GM15510 (cell line): Measurements from ENCODE around the gene B9D1.

Source experiments
- POLR2A ChIP-seq: IDR thresholded peaks from 3 replicates; pipeline ENCODE4 v1.6.1; 2011; ENCODE audit warnings: borderline replicate concordance; ENCODE audit not compliant: insufficient read length; ENCODE audit errors: extremely low read depth

Gene B9D1

DNA sequence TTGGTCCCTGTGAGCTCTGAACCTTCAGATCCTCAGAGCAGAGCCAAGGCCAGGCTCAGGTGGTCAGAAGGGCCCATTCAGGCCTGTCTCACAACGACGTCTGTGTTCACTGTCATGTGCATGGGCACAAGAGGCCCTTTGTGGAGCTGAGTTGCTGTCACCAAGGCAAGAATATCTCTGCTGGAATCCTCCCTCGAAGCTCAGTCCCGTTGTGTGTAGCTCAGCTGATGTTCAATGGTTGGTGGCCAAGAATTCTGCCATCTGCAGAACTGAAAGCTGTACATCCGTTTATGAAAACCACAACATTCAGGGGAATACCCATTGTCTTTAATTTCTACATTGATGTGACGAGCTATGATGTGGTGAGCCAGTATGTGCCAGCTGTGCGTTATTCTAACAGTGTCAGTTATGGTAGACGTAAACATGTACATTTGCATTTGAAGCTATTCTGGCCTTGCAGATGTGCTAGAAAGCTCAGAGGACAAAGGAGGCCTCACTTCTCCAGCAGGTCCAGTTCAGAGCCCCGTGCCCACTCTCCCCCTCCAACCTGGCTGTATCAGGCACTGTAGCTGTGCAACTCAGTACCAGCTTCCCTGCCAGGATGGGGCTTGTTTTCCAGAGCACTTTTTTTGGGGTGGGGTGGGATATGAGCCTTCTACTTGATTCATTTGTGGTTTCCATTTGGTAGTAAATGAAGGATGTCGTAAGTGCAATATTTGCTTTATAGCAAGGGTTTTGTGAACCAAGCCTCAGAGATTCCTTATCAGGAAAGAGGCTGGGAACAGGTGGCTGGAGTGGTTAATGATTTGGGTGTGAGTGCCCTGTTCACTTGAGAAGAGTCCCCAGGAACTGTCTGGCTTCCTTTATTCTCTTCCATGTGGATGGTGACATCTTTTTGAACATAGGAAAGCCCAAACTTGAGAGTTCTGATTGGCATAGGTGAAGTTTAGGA lies 56.1 kb downstream of the B9D1 start:
- no peak for TF ChIP-seq POLR2A

DNA sequence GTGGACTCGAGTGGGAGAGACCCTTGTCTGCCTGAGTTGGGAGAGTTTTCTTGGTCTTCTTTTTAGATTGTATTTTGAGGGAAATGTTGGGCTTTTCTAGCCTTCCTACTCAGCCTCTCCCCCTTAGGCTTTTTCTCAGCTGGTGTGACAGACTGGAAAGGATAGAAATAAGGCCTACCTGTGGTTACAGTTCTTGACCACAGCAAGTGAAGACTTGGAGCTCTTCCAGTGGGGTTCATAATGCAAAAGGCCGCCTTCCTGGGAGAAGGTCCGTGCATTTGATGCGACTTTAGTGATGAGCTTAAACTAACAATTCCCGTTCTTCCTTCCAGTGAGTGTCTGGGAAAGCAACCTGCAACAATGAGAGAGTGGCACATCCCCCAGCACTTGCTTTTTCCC lies 56.8 kb downstream of the B9D1 start:
- no peak for TF ChIP-seq POLR2A

DNA sequence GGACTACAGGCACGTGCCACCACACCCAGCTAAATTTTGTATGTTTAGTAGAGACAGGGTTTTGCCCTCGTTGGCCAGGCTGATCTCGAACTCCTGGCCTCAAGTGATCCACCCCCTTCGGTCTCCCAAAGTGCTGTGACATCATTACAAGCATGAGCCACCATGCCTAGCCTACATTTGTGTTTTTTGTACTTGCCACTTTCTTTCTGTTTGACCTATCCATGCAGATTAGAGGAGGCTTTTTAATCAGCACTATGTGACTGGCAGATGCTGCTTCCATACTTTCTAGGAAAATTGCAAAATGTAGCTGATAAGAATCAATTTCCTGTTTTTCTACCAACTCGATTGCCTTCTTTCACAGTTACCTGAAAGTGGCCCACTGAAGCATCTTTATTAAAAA lies 57.3 kb downstream of the B9D1 start:
- TF ChIP-seq POLR2A: no peak

DNA sequence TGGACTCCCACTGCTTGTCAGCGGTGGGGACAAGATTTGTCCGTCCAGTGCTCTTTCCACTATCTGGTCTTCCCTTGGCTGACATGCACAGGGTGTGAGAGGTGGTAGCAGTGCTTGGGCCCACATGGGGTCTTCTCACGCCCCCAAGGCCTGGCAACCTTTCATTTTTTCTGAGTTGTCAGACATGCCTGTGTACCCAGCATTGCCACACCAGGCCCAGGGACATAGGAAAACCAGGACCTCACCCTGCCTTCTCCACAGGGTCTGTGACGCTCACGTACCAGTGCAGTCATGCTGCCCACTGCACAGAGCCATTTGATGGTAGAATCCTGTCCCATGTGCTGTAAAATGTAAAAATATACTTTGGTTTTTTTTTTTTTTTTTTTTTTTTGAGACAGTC lies 57.8 kb downstream of the B9D1 start:
- no peak for TF ChIP-seq POLR2A

DNA sequence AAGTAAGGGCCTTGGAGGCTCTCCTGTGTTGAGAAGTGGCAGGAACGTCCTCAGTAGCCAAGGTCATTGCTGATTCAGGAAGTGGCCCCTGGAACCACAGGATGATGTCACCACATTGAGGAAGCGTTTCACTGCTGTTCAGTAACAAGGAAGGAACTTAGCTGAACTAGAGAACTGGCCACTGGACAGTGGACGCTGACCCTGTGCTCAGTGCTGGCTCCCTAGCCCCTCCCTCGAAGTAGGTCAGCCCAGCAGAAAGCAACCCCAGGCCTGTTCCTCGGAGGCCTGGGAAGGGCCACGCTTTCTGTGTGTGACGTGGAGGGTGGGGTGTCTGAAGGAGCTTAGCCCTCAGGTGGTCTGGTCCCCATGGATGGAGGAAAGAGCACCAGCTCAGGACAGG lies 58.3 kb downstream of the B9D1 start:
- no peak for TF ChIP-seq POLR2A

DNA sequence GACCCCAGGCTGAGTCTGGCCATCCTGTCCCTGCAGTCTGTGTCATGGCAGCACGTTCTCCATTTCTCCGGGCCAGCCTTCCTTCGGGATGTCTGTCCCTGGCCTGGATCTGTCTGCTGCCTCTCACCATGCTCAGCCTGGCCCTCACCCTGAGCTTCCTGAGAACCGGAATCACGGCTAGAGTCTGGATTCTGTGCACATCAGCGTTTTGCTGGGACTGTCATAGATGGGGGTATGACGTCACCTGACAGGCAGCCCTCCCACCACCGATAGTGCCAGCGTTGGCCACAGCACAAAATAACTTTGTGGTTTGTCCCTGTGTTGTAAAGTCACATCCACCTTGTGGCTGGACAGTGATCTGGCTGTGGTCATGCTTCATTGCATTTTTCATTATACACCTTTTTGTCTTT lies 59.2 kb downstream of the B9D1 start:
- TF ChIP-seq POLR2A: no peak

DNA sequence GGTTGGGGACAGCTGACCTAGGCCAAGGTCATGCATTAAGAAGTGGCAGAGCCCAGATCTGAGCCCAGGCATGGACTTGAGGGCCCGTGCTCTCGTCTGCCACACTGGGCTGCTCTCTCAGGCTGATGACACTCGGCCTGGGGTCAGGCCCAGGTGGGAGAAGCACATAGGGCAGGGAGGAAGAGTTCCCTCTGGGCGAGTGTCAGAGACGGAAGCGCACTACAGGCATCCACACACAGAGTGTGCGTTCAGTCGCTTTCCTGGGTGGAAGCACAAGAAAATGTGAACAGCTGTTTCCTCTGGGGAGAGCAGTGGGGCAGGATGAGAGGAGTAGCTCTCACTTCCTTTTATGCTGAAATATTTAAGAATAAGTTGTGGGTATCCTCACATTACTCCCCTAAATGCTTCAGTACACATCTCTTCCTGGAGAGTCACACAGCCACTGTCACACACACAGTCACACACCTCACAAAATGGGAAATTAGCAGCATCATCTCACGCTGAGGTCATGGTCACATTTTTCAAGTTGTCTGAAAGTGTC lies 59.7 kb downstream of the B9D1 start:
- no peak for TF ChIP-seq POLR2A

DNA sequence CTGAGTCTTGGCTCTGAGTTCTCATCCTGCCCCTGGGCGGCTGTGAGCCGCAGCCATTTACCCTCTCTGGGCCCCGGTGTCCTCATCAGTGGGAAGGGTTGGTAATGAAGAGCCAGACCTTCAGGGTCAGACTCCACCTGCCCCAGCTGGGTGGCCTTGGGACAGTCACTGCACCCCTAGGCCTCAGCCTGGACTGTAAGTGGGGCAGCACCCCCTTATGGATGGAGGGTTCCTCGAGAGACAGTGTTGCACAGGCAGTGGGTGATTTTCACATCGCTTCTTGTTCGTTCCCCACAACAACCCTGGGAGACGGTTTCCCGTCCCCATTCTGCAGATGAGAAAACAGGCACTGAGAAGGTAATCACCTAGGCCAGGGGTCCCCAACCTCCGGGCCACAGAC lies 60.5 kb downstream of the B9D1 start:
- TF ChIP-seq POLR2A: no peak

DNA sequence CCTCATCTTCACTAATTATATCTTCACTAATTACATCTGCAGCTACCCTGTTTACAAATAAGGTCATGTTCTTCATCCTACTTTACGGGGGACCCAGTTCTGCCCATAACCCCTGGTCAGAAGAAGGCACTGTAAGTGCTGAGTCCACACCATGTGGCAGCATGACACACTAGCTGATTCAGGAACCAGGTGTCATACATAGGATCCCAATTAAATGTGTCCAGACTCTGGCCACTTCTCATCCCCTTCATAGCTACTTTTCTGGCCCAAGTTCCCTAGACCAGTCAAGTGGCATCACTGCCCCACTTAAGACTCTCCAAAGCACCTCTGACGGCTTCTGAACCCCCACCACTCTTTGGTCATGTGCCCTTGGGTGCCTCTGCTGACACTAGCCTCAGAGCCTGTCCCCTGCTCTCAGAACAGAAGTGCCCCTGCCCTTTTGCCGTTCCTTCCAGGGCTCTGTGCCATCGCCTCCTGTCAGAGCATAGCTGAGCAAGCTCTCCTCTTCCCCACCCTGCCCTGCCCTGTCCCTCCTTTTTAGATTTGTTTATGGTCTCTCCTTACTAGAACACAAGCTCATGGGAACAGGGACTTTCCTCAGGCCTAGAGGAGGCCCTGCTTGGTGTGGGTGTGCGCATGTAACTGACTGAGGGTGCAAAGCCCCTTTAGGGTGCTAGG lies 61.1 kb downstream of the B9D1 start:
- no peak for TF ChIP-seq POLR2A

DNA sequence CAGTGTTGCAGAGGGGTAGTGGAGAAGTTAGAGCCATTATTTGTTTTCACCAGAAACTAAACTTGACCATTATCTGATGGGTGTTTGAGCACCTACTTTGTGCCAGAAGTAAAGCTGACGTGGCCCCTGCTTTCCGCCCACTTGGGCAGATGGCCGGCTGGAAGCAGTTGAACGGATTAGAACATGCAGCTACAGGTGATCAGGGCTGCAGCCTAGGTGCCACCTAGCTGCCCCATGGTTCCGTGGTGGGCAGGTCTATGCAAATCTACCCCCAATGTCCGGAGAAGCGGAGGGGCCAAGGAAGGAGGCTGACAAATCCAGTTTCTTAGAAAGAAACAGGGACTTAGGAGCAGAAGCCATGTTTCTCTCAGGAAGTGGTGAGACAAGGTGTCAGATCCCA lies 62.7 kb downstream of the B9D1 start:
- TF ChIP-seq POLR2A: no peak

DNA sequence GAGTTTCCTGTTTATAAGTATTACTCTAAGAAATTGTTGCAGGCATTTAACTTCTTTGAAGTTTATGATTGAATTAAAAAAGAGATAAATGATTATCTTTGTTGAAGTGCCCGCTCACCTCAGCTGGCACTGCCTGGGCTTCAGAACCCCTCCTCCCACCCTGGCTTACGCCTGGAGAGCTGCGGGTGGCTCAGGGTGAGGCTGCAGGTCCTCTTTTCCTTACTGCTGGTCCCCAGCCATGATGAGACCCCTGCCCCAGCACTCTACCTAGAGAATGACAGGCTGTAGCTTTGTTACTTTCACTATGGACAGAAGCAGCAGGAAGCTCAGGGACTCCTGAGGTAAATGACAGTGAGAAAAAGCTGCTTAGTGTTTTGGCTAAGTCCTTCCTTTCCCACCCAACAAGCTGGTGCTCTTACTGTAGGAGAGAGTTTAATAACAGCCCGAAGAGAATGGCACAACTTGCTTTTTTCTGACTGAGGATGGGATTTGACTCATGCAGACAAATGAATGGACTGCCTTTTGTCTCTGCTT lies 63.2 kb downstream of the B9D1 start:
- TF ChIP-seq POLR2A: no peak

DNA sequence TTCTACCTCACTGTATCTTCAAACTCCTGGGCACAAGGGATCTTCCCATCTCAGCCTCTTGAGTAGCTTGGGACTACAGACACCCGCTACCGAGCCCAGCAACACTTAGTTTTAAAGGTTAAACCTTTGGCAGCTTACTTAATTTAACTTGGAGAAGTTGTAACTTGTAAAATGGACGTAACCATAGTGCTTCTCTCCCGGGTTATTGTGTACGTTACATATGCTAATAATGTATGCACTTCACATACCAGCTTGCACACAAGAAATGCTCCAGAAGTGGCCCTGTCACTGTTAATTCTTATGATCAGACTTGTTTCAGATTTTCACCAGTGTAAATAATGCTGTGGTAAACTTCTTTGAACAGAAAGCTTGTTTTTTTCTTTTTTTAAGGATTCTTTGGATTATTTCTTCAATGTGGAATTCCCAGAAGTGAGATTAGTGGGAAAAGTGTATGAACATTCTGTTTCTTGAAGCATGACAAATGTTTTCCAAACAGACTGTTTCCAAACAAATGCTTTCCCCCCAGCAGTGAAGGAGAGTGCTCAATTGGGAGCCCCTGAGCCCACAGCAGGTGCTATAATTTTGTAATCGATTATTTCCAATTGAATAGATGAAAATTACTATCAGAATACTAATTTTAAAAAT lies 63.8 kb downstream of the B9D1 start:
- TF ChIP-seq POLR2A: no peak

DNA sequence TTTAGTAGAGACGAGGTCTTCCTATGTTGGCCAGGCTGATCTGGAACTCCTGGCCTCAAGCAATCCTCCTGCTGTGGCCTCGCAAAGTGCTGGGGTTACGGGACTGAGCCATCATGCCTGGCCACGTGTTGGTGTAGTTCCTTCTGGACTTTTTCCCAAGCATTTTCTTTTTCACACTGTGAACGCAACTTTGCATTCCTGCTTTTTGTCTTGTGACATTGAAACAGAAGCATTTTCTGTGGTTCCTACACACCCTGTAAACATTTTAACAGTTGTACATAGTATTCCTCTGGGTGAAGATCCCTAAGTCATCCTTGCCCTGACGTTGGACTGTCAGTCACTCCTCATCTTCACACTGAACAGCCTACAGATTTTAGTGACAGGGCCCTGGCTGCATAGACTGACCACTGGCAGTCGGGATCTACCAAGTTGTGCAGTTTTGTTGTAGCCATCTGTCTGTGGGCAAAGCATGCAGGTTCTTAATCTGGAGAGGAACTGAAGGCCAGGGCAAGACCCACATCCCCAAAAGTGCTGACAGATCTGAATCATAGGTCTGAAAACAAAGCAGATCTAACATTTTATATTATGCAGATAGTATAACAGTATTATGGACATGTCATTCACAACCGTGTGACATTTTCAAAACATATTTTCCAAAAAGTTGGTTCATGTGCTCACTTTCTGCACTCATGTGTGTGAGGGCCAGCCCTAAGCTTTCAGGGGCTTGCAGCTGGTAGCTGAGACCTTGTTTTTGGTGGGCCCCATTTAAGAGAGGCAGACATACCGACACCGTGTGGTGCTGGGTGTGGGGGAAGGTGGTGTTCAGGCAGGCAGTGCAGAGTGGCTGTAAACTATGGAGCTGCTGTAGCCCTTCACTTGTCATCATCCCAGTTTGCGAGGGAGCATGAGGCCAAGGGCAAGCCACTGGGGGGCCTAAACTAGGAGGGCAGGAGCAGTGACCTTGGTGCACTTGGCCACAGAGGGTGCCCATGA lies 65.4 kb downstream of the B9D1 start:
- no peak for TF ChIP-seq POLR2A
